Measurements from ENCODE around the gene PPP2R2C. TPM values are rescaled to one million over a fixed set of nuclear protein-coding genes. Genes with fewer than 3 reads are reported as not detected.

Gene PPP2R2C
- polyA plus RNA-seq, 1 of the 3 experiments (the other 2 are of a cell fraction), result 0.21 TPM

DNA sequence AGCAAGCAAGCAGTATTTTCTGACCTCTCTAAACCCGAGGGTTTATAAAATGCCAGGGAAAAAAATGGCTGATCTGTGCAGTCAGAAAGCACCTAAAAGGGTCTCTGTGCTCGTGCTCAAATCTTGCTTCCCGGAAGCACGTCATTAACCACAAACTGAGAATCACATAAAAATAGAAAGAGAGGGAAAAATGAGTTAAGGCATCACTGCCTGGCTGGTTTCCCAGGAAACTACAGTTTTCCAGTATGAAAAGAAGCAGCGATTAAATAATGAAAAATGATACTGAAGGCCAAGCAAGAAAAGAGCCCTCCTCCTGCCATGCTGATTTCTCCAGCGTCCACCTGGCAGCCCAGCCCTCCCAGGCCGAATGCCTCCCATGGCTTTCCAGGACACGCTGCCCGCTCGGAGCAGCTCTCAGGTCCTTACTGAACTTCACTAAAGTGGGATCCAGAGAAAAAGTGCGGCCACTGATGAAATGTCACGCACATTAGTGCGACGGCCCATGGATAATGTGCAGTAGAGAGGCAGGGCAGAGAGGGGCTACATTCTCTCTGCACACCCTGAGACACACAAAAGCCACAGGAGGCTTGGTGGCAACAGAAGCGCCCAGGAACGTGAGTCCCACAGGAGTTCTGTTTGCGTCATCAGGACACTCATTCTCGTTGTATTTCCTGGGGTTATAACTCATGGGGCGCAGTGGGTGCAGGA, 122.4 kb downstream of the PPP2R2C start (continued):
- TF ChIP-seq YY1 (IDR thresholded peaks at IDR 0.05; ENCODE audit: low read depth), result no peak
- TF ChIP-seq MEF2A (IDR thresholded peaks at IDR 0.05; ENCODE audit: borderline replicate concordance, low read depth), result no peak

DNA sequence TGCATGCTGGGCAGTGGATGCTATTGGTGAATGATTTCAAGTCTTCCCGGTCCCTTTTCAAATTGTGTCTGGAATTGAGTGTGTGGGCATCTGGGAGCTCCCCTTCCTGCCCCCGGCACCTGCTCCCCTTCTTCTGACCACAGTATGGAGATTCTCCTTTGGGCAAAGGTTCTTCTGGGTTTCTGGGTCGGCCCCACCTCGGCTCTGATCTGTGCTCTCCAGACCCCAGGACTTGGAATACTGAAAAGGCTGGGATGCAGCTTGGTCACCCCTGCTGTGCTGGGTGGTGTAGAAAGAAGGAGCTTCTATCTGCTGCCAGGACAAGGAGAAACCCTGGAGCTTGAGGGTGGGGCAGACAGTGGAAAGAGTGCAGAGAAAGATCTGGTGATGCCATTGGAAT, 124.0 kb downstream of the PPP2R2C start:
- H3K27me3 ChIP-seq (ENCODE audit: insufficient read depth), result no peaks in the 10 kb centered on the region
- H3K4me1 ChIP-seq (ENCODE audit: control insufficient read depth in 1 of 2, insufficient read depth in 2 of 2, low read depth in 1 of 2, low read length in 1 of 2), result no peaks in the 10 kb centered on the region; a peak in 1 of 4 replicates
- WGBS (ENCODE audit: low lambda C conversion rate), result 36% methylated on average over 4 of the region's 4 CpGs
- no peaks in the 10 kb centered on the region for H3K79me2 ChIP-seq (ENCODE audit: insufficient read depth)
- no peaks in the 10 kb centered on the region for H3F3A ChIP-seq (replicated peaks; ENCODE audit: insufficient read depth)
- H3K4me2 ChIP-seq, result no peak overlapping the region
- ChIA-PET POLR2A (no interaction called here), CTCF (interaction anchor here (1.3 to 12.4 kb wide), 3 partner anchors 14 to 198 kb away, joined by 4 to 123 read pairs (median 8); no protein-coding TSS in a partner anchor)
- no peaks in the 10 kb centered on the region for H4K20me1 ChIP-seq (ENCODE audit: insufficient read depth)
- no peak overlapping the region for H3K27ac ChIP-seq (ENCODE audit: low read depth in 2 of 2, low read length in 1 of 2)
- TF ChIP-seq YY1 (IDR thresholded peaks at IDR 0.05; ENCODE audit: low read depth), result no peak
- TF ChIP-seq, protein P1, sequence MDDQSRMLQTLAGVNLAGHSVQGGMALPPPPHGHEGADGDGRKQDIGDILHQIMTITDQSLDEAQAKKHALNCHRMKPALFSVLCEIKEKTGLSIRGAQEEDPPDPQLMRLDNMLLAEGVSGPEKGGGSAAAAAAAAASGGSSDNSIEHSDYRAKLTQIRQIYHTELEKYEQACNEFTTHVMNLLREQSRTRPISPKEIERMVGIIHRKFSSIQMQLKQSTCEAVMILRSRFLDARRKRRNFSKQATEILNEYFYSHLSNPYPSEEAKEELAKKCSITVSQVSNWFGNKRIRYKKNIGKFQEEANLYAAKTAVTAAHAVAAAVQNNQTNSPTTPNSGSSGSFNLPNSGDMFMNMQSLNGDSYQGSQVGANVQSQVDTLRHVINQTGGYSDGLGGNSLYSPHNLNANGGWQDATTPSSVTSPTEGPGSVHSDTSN (IDR thresholded peaks at IDR 0.05), result no peak
- TF ChIP-seq, protein P2, sequence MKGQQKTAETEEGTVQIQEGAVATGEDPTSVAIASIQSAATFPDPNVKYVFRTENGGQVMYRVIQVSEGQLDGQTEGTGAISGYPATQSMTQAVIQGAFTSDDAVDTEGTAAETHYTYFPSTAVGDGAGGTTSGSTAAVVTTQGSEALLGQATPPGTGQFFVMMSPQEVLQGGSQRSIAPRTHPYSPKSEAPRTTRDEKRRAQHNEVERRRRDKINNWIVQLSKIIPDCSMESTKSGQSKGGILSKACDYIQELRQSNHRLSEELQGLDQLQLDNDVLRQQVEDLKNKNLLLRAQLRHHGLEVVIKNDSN (IDR thresholded peaks at IDR 0.05; ENCODE audit: borderline replicate concordance, low read depth), result no peak
- H3K4me3 ChIP-seq (ENCODE audit: low read depth in 2 of 2, low read length in 1 of 2), result no peak overlapping the region
- H2AFZ ChIP-seq (ENCODE audit: low read depth), result no peak overlapping the region
- no peak for DNase-seq
- H3K9me2 ChIP-seq, result no peaks in the 10 kb centered on the region
- H3K9me3 ChIP-seq, result no peaks in the 10 kb centered on the region
- no peaks in the 10 kb centered on the region for H3K36me3 ChIP-seq (replicated peaks in 1 of 2; ENCODE audit: control insufficient read depth in 1 of 2, insufficient read depth in 2 of 2, low read length in 1 of 2)
- no peak overlapping the region for H3K9ac ChIP-seq

DNA sequence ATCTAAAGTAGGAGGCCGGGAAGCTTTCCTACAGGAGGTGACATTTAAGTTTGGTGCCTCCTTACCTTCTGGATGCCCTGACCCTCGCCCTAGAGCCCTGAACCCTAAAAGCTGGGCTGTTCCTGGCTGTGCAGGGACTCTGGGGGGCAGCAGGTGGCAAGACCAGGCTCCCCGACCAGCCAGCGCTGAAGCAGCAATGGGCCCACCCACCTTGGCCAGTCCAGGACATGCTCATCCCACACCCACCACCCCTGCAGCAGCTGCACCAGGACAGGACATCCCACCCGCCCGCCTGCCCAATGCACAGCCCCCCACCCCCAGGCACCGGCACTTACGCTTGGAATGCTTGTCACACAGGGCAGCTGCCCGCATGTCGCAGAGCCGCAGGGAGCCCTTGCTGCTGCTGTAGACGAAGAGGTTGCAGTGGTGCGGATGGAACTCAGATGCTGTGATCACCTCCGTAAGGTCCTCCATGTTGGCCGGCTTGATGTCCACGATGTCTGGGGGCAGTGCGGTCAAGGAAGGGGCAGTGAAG, 124.8 kb downstream of the PPP2R2C start:
- Histone ChIP-seq H3K27me3 (ENCODE audit: insufficient read depth) (no peaks in the 10 kb centered on the region), H3K36me3 (replicated peaks in 1 of 2; ENCODE audit: control insufficient read depth in 1 of 2, insufficient read depth in 2 of 2, low read length in 1 of 2) (no peaks in the 10 kb centered on the region), H3F3A (replicated peaks; ENCODE audit: insufficient read depth) (no peaks in the 10 kb centered on the region), H3K27ac (ENCODE audit: low read depth in 2 of 2, low read length in 1 of 2) (no peak overlapping the region), H3K4me2 (no peak overlapping the region), H2AFZ (ENCODE audit: low read depth) (no peak overlapping the region), H3K9me2 (no peaks in the 10 kb centered on the region), H3K4me3 (ENCODE audit: low read depth in 2 of 2, low read length in 1 of 2) (no peak overlapping the region), H4K20me1 (ENCODE audit: insufficient read depth) (no peaks in the 10 kb centered on the region), H3K79me2 (ENCODE audit: insufficient read depth) (no peaks in the 10 kb centered on the region), H3K9ac (no peak overlapping the region), H3K9me3 (no peaks in the 10 kb centered on the region), H3K4me1 (ENCODE audit: control insufficient read depth in 1 of 2, insufficient read depth in 2 of 2, low read depth in 1 of 2, low read length in 1 of 2) (no peaks in the 10 kb centered on the region; a peak in 1 of 4 replicates)
- DNase-seq, result no peak
- ChIA-PET POLR2A (no interaction called here), CTCF (interaction anchor here (0.6 to 12.4 kb wide), 4 partner anchors 13 to 199 kb away, joined by 3 to 123 read pairs (median 6); no protein-coding TSS in a partner anchor)
- WGBS (ENCODE audit: low lambda C conversion rate), result 69% methylated on average over 3 of the region's 17 CpGs
- TF ChIP-seq FOXM1 (IDR thresholded peaks at IDR 0.05; ENCODE audit: low read depth), result no peak
- TF ChIP-seq RAD21 (IDR thresholded peaks at IDR 0.05; ENCODE audit: low read length), result no peak
- TF ChIP-seq RFX5 (IDR thresholded peaks at IDR 0.05; ENCODE audit: low read length), result no peak
- TF ChIP-seq YY1 (IDR thresholded peaks at IDR 0.05; ENCODE audit: low read depth), result no peak
- no peak for TF ChIP-seq MEF2A (IDR thresholded peaks at IDR 0.05; ENCODE audit: borderline replicate concordance, low read depth)
- TF ChIP-seq RCOR1 (IDR thresholded peaks at IDR 0.05; ENCODE audit: low read length), result no peak
- no peak for TF ChIP-seq EZH2phosphoT487 (IDR thresholded peaks at IDR 0.05; ENCODE audit: borderline replicate concordance, low read depth)
- TF ChIP-seq EP300 (IDR thresholded peaks at IDR 0.05; ENCODE audit: borderline replicate concordance in 1 of 2, low read depth in 1 of 2, low read length in 1 of 2), result no peak
- no peak for TF ChIP-seq MXI1 (IDR thresholded peaks at IDR 0.05; ENCODE audit: low read depth, low read length)
- TF ChIP-seq, protein P3, sequence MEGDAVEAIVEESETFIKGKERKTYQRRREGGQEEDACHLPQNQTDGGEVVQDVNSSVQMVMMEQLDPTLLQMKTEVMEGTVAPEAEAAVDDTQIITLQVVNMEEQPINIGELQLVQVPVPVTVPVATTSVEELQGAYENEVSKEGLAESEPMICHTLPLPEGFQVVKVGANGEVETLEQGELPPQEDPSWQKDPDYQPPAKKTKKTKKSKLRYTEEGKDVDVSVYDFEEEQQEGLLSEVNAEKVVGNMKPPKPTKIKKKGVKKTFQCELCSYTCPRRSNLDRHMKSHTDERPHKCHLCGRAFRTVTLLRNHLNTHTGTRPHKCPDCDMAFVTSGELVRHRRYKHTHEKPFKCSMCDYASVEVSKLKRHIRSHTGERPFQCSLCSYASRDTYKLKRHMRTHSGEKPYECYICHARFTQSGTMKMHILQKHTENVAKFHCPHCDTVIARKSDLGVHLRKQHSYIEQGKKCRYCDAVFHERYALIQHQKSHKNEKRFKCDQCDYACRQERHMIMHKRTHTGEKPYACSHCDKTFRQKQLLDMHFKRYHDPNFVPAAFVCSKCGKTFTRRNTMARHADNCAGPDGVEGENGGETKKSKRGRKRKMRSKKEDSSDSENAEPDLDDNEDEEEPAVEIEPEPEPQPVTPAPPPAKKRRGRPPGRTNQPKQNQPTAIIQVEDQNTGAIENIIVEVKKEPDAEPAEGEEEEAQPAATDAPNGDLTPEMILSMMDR (IDR thresholded peaks at IDR 0.05), result no peak
- TF ChIP-seq, protein P4, sequence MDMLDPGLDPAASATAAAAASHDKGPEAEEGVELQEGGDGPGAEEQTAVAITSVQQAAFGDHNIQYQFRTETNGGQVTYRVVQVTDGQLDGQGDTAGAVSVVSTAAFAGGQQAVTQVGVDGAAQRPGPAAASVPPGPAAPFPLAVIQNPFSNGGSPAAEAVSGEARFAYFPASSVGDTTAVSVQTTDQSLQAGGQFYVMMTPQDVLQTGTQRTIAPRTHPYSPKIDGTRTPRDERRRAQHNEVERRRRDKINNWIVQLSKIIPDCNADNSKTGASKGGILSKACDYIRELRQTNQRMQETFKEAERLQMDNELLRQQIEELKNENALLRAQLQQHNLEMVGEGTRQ (IDR thresholded peaks at IDR 0.05; ENCODE audit: borderline replicate concordance, low read depth, low read length), result no peak
- TF ChIP-seq, protein P1 (IDR thresholded peaks at IDR 0.05), result no peak

Data from SK-N-SH (cell line).